NCI-H2171 (cell line): ENCODE data around the gene IL17RC.
"Not testable (repeated sequence)": the region's sequence is repeated elsewhere in the genome, so short reads cannot be mapped to it uniquely, and the experiment has no call there.

Source experiments
- DNase-seq: peaks from one replicate; lab custom pipeline; 2025; lab: John Stamatoyannopoulos, UW

The IL17RC gene, protein sequence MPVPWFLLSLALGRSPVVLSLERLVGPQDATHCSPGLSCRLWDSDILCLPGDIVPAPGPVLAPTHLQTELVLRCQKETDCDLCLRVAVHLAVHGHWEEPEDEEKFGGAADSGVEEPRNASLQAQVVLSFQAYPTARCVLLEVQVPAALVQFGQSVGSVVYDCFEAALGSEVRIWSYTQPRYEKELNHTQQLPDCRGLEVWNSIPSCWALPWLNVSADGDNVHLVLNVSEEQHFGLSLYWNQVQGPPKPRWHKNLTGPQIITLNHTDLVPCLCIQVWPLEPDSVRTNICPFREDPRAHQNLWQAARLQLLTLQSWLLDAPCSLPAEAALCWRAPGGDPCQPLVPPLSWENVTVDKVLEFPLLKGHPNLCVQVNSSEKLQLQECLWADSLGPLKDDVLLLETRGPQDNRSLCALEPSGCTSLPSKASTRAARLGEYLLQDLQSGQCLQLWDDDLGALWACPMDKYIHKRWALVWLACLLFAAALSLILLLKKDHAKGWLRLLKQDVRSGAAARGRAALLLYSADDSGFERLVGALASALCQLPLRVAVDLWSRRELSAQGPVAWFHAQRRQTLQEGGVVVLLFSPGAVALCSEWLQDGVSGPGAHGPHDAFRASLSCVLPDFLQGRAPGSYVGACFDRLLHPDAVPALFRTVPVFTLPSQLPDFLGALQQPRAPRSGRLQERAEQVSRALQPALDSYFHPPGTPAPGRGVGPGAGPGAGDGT

DNA sequence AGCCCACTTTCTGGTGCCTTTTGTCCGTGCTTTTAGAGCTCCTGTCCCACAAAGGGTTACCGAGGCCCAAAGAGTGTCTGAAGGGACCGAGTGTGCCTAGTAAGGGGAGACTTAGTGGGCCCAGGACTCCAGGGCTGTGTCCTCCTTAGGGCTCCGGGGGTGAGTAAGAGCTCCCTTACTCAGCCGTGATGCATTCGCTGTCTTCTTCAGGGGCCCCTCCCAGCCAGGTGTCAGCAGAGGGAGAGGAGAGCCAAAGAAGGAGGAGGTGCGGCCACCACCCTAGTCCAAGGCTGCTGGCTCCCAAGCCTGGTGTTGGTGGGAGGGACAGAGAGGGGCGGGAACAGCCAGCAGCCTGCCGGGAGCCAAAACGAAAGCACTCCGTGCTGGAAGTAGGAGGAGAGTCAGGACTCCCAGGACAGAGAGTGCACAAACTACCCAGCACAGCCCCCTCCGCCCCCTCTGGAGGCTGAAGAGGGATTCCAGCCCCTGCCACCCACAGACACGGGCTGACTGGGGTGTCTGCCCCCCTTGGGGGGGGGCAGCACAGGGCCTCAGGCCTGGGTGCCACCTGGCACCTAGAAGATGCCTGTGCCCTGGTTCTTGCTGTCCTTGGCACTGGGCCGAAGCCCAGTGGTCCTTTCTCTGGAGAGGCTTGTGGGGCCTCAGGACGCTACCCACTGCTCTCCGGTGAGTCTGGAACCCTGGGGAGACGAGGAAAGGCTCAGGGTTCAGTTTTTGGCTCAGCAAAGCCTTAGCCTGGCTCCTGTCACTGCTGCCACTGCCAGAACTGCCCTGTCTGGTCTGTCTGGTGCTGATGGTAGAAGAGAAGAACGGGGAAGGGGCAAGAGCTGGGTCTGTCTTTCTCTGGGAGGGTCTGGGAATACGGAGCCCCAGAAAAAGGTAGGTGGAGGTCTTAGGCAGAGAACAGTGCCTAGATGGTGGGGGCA lies at the start of gene IL17RC:
Gene IL17RC (plus strand): TSS at position 365 of the 947 bp plus-strand sequence. CDS start 218 bp downstream, at position 583.
- no peak for DNase-seq

DNA sequence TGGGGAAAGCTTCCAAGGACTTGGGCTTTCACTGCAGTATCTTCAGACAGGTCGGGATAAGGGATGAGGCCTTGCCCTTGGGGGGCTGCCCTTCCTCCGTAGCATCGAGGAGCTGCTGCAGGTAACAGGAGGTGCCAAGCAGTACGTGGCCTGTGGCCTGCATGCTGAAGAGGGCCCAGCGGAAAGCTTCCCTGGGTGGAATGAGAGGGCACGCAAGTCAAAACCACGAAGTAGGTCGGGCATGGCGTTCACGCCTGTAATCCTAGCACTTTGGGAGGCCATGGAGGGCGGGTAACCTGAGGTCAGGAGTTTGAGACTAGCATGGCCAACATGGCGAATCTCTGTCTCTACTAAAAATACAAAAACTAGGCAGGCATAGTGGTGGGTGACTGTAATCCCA lies 49.8 kb upstream of the IL17RC start:
- DNase-seq: no peak

DNA sequence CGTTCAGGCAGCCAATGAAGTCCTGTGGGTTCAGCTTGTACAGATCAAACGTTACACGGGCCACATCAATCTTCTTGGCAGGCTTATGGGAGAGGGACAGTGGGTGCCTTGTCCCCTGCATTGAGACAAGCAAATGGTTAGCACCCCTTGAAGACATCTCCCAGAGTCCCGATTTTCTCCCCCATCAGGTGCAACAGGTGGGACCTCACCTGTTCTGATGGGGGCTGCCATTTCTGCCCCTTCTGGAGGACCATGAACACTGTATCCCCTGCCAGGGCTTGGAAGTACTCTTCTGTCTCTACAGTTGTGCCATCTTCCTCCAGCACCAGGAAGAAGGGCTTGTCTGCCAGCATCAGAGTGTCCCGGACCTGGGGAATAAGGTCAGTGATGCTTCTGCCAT lies 46.9 kb upstream of the IL17RC start:
- DNase-seq: no peak

DNA sequence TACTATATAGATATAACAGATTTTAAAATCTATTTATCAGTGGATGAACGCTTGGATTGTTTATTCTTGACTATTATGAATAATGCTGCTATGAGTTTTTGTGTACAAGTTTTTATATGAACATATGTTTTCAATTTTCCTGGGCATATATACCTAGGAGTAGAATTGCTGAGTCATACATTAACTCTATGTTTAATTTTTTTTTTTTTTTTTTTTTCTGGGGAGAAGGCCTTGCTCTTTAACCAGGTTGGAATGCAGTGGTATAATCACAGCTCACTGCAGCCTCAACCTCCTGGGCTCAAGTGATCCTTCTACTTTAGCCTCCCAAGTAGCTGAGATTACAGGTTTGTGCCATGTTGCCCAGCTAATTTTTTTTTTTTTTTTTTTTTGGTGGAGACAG lies 45.9 kb upstream of the IL17RC start:
- no peak for DNase-seq

DNA sequence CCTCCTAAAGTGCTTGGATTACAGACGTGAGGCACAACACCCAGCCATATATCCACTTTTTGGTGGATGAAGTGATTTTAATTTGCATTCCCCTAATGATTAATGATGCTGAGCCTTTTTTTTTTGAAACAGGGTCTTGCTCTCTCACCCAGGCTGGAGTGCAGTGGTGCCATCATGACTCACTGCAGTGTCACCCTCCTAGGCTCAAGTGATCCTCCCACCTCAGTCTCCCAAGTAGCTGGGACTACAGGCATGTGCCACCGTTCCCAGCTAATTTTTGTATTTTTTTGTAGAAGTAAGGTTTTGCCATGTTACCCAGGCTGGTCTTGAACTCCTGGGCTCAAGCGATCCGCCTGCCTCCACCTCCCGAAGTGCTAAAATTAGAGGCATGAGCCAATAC lies 44.8 kb upstream of the IL17RC start:
- not testable (repeated sequence) for DNase-seq

DNA sequence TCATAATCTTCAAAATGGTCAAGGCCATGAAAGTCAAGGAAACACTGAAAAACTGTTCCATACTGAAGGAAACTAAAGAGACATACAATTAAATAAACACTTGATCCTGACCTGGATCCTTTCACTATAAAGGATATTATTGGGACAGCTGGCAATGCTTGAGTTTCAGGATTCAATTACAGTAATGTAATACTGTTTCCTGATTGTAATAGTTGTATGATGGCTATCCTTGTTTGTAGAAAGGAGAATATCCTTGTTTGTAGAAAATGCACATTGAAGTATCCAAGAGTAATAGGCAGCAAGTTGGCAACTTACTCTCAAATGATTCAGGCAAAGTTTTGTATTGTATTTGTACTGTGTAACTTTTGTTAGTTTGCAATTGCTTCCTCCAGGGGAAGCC lies 41.5 kb upstream of the IL17RC start:
- DNase-seq: no peak

DNA sequence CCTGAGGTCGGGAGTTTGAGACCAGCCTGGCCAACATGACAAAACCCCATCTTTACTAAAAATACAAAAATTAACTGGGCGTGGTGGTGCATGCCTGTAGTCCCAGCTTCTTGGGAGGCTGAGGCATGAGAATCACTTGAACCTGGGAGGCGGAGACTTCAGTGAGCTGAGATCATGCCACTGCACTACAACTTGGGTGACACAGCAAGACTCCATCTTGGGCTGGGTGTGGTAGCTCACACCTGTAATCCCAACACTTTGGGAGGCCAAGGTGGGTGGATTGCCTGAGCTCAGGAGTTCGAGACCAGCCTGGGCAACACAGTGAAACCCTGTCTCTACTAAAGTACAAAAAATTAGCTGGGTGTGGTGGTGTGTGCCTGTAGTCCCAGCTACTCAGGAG lies 40.6 kb upstream of the IL17RC start:
- DNase-seq: not testable (repeated sequence)

DNA sequence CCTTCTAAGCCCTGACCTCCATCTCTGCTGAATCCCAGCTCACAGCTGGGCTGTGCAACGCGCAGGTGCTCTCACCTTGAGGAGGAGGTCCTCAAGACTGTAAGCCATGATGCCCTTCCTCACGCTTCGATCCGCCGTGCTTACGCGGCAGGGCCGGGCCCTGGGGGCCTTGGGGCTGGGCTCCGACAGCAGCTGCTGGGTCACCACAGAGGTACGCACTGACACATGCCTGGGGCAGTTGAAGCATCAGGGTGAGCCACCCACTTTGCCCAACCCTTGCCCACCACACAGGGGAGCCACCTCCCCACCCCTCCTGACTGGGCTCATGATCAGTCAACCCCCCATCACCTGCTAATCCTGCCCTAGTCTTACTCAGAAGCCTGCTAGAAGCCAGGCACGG lies 39.9 kb upstream of the IL17RC start:
- DNase-seq: no peak

DNA sequence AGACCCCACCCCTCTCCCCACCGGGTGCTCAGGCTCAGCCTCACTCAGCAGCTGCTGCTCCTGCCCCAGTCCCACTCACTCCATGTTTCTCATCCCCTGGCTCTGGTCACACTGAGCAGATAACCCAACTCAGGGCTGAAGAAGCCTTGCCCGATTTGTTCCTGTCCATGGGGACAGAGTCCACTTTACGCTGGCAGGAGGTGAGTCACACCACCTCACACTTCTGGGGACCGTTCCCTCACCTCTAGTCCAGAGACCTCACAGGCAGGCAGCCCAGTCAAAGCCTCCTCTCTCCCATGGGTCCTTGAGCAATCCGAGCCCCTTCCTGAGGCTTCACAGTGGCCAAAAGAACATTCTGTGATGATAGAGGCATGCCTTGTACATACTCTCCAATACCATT lies 38.2 kb upstream of the IL17RC start:
- no peak for DNase-seq

DNA sequence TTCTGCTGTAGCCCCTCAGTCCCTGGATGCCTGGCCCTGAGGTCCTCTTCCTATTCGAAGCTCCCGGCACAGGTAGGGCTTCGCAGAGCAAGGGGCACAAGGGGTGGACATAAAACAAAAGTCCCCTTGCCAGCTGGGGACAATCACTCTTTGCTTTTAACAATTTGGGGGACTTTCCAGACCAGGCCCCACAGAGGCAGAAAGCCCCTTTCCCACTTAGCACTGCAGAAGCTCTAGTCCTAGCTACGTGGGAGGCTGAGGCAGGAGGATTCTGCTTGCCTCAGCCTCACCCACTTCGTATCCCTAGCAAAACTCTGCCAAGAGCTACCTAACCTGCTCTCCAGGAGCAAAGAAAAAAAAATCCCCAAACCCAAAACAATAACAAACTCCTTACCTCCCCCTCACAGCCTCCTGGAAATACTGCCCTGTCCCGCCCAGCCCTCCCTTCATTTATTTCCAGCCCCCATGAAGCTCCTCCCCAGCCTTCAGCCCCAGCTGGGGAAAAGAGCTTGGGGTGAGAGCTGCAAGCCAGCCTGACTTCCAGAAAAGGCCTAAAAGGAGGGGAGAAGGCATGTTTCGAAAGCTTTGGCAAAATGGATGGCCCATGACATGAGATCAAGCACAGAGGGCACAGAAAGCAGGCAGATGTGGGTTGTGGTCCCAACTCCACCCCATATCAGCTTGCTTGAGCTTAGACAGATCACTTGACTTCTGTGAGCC lies 36.9 kb upstream of the IL17RC start, which contains the start of gene CIDEC:
Gene CIDEC (minus strand): TSS at position 424 of the 720 bp plus-strand sequence. CDS start 1,767 bp downstream, outside the sequence.
- DNase-seq: no peak

DNA sequence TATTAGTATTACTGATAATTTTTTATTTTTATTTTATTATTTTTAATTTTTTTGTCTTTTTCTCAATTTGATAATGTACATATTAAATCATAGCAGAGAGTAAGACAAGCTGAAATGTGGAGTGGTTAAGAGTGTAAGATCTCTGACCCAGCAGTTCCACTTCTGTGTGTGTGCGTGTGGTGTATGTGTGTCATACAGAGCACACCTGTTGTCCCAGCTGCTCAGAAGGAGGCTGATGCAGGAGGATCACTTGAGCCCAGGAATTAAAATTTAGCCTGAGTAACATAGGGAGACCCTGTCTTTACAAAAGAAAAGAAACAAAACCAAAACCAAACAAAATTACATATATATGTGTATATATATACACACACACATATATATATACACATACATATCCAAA lies 35.5 kb upstream of the IL17RC start:
- no peak for DNase-seq

DNA sequence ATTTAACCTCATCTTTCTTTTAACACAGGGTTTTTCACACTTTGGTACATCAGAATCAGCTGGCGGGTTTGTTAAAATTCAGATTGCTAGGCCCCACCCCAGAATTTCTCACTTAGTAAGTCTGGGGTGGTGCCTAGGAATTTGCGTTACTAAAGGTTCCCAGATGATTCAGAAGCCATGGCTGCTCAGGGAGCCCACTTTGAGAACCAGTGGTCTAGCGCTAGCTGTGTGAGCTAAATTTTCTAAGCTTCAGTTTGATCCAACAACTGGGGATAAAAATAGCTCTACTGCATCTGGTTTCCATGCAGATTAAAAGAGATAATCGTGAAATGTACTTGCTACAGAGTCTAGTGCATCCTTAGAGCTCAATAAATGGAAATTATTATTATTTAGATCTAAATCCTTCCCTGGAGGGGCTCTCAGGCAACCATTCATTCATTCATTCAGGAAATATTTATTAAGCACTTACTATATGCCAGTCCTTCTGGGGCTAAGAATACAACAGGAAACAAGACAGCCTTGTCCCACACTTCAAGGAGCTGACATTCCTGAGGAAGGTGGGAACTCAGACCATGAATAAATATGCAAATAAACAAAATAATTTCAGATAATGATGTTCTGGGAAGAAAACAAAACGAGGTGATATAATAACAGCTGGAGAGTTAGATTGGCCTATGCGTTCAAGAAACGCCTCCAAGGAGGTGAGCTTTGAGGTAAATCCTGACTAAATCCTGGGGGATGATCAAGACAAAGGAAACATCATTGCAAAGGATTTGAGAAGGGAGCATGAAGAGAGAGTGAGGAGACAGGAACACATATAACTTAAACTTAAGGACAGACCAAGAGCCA lies 33.0 kb upstream of the IL17RC start:
- DNase-seq: no peak

DNA sequence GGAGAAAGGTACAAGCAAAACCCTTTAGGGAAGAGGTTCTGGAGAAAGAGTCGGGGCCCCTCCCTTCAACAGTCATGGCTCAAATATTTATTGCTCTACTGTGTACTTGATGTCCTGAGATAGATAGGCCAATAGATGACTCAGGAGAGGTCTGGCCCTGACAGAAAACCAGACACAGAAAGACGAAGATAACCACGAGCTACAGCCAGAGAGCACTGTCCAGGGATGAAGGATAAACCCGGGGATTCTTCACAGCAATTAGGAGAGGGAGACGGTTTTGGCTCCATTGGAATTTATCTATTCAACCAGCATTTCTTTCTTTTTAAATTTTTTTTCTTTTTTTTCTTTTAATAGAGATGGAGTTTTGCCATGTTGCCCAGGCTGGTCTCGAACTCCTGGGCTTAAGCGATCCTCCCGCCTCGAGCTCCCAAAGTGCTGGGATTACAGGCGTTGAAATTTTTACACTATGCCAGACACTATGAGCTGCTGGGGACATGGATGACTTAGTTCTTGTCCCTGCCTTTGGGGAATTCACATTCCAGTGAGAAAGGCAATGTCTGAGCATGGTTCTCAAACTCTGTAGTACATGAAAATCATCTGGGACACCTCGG lies 32.2 kb upstream of the IL17RC start:
- no peak for DNase-seq

DNA sequence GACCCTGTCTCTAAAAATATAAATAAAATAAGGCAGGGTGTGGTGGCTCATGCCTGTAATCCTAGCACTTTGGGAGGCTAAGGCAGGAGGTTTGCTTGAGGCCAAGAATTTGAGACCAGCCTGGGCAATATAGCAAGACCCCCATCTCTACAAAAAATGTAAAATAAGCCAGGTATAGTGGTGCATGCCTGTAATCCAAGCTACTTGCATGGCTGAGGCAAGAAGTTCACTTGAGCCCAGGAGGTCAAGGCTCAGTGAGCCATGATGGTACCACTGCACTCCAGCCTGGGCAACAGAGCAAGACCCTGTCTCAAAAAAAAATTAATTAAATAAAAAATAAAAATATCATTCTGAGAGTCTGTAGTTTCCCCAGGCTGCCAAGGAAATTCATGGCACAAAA lies 30.6 kb upstream of the IL17RC start:
- DNase-seq: no peak

DNA sequence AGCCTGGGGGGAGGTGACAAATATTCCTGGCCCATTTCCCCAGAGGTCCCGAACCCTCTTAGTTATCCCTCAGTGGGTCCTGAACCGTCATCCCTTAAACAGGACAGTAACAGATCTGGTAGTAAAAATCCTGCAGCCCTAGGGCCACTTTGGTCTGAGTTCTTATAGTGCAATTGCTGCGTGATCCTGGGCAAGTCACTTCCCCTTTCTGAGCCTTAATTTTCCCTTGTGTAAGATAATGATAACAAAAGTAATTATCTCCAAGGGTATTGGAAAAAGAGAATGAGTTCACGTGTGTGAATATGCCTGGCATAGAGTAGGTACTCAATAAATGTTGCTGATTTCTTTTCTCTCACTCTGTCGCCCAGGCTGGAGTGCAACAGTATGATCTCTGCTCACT lies 29.4 kb upstream of the IL17RC start:
- no peak for DNase-seq

DNA sequence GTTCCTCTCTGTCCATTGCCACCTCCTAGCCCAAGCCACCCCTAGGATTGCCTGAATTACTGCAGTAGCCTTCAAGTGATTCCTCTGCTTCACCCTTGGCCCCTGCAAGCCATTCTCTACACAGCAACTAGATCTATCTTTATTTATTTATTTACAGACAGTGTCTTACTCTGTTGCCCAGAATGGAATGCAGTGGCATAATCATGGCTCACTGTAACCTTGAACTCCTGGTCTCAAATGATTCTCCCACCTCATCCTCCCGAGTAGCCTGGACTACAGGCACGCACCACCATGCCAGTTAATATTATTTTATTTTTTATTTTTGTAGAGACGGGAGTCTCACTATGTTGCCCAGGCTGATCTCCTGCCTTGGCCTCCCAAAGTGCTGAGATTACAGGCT lies 28.4 kb upstream of the IL17RC start:
- DNase-seq: no peak

DNA sequence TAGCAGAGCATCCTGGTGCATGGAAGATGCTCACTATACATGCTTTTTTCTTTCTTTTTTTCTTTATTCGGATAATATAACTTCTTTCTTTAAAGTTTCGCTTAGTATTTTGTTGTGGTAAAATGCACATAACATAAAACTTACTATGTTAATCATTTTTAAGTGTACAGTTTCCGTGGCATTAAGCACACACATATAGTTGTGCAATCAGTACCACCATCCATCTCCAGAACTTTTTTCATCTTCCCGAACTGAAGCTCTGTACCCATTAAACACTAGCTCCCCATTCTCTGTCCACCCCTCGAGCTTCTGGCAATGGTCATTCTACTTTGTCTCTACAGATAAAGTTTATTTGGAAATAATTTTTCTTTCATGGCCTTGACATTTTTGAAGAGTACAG lies 27.5 kb upstream of the IL17RC start:
- DNase-seq: no peak

DNA sequence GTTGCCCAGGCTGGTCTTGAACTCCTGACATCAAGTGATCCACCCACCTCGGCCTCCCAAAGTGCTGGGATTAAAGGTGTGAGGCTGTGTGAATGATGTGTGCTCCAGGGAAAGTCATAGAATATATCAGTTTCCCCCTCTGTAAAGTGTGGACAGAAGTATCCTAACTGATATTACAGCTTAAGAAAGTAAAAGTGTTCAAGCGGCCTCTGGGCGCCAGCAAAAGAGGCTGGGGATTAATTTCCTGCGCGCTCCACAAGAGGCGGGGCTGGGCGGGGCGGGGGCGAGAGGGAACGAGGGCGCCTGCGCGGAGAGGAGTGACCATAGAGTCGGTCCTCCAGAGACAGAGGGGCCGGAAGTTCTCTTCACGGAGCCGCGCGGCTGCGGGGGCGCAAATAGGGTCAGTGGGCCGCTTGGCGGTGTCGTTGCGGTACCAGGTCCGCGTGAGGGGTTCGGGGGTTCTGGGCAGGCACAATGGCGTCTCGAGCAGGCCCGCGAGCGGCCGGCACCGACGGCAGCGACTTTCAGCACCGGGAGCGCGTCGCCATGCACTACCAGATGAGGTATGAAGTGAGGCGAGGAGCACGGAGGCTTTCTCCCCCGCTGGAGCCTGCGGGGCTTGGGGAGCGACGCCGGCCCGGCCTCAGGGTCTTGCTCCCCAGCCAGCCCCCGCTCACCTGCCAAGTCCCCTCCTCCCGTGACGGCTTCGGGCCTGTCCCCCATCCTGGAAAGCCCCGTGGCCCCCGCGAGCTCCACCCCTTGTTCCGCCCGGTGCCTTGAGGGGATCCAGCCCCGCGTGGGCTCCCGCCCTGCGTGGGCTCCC lies 26.4 kb upstream of the IL17RC start, which contains the start of gene JAGN1:
Gene JAGN1 (plus strand): TSS at position 362 of the 823 bp plus-strand sequence. CDS start 113 bp downstream, at position 475.
- peak; percentile 60 for DNase-seq

DNA sequence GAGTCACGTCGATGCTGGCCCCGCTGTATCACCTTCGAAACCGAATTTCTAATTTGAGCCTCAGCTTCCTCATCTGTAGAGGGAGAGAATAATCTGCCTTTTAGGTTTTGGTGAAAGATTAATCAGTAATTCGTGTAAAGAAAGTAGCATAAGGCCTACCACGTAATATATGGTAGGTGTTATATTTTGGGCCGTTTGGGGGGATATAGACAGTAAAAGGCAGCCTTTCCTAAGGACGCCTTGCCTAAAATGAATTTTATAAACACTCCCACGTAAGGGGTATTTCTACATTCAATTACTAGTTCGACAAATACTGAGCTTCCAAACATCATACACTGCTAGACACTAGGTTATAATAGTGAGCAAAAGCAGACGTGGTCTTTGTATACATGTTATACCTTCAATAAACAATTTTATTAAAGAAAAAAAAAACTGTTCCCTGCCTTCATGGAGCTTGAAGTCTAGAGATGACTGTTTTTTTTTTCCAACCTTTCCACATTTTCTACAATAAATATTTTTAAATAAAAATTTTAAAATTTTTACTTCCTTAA lies 25.8 kb upstream of the IL17RC start:
- no peak for DNase-seq
